ENCODE measurements around the gene CFAP77. TPM values are rescaled to one million over a fixed set of nuclear protein-coding genes. Genes with fewer than 3 reads are reported as not detected.

The CFAP77 gene
- total RNA-seq, 1 donor from 2014 or later = not detected

- intact Hi-C loops (cut with DNase I) = no loop called here
- Histone ChIP-seq H3K9me3 (no peaks in the 10 kb centered on the region), H3K36me3 (peaks cover 0 to 55% of the 10 kb centered on the region in 2 donors)
Measured at GRCh38 chr9:132401824-132402223, 8.2 kb upstream of the CFAP77 start.

GRCh38 chr9:132404228-132404881 lies 5.7 kb upstream of the CFAP77 start:
- TF ChIP-seq CTCF (IDR thresholded peaks at IDR 0.05) (no peak), POLR2AphosphoS5 (IDR thresholded peaks at IDR 0.05; ENCODE audit: insufficient read depth in 1 of 2, low read depth in 1 of 2) (no peak), POLR2A (IDR thresholded peaks at IDR 0.05) (no peak)
- intact Hi-C loops (cut with DNase I) = no loop called here

More at GRCh38 chr9:132401824-132402223, 8.2 kb upstream of the CFAP77 start:
- TF ChIP-seq POLR2AphosphoS5 (IDR thresholded peaks at IDR 0.05; ENCODE audit: insufficient read depth in 1 of 2, low read depth in 1 of 2) (no peak), POLR2A (IDR thresholded peaks at IDR 0.05) (no peak), CTCF (IDR thresholded peaks at IDR 0.05) (no peak)
- Histone ChIP-seq H3K4me1 (peaks cover 25% of the 10 kb centered on the region), H3K27ac (no peak overlapping the region), H3K4me3 (no peak overlapping the region), H3K27me3 (no peaks in the 10 kb centered on the region)
- DNase-seq (ENCODE audit: extremely low spot score in 2 of 2) = no peak

GRCh38 chr9:132406554-132407122 lies 3.4 kb upstream of the CFAP77 start, which contains the start of gene TTF1:
Gene TTF1, minus strand, starts transcription at chr9:132406840. Its CDS starts 4,019 bp downstream, at chr9:132402821.
- intact Hi-C loops (cut with DNase I) = no loop called here
- Histone ChIP-seq H3K9me3 (no peaks in the 10 kb centered on the region), H3K36me3 (peaks cover 0 to 13% of the 10 kb centered on the region in 2 donors), H3K27me3 (no peaks in the 10 kb centered on the region), H3K4me1 (peaks cover 53% of the 10 kb centered on the region), H3K27ac (peak within 1 kb of the TSS; percentile 40), H3K4me3 (peak within 1 kb of the TSS; percentile 64 to 87)
- no peak for TF ChIP-seq POLR2A (IDR thresholded peaks at IDR 0.05)
- peak; percentile 69 to 90 for TF ChIP-seq POLR2AphosphoS5 (IDR thresholded peaks at IDR 0.05; ENCODE audit: insufficient read depth in 1 of 2, low read depth in 1 of 2)
- TF ChIP-seq CTCF (IDR thresholded peaks at IDR 0.05) = no peak
- no peak for DNase-seq (ENCODE audit: extremely low spot score in 2 of 2)

More at GRCh38 chr9:132404228-132404881, 5.7 kb upstream of the CFAP77 start:
- Histone ChIP-seq H3K27ac (no peak overlapping the region), H3K27me3 (no peaks in the 10 kb centered on the region), H3K36me3 (peaks cover 0 to 34% of the 10 kb centered on the region in 2 donors), H3K4me1 (peaks cover 31% of the 10 kb centered on the region), H3K9me3 (no peaks in the 10 kb centered on the region), H3K4me3 (no peak overlapping the region)
- DNase-seq (ENCODE audit: extremely low spot score in 2 of 2) = no peak

- TF ChIP-seq POLR2AphosphoS5 (IDR thresholded peaks at IDR 0.05; ENCODE audit: insufficient read depth in 1 of 2, low read depth in 1 of 2) (no peak), POLR2A (IDR thresholded peaks at IDR 0.05) (no peak), CTCF (IDR thresholded peaks at IDR 0.05) (no peak)
- no peak for DNase-seq (ENCODE audit: extremely low spot score in 2 of 2)
- intact Hi-C loops (cut with DNase I) = no loop called here
- Histone ChIP-seq H3K27me3 (peaks cover 3% of the 10 kb centered on the region), H3K9me3 (no peaks in the 10 kb centered on the region), H3K4me1 (peaks cover 53% of the 10 kb centered on the region), H3K27ac (no peak overlapping the region), H3K36me3 (peaks cover 0 to 8% of the 10 kb centered on the region in 2 donors), H3K4me3 (peak overlapping the region; percentile 64 to 87)
Measured at GRCh38 chr9:132407196-132407595, 2.8 kb upstream of the CFAP77 start.

- Histone ChIP-seq H3K36me3 (no peaks in the 10 kb centered on the region), H3K4me1 (peaks cover 53% of the 10 kb centered on the region), H3K27me3 (peaks cover 3% of the 10 kb centered on the region), H3K9me3 (no peaks in the 10 kb centered on the region), H3K4me3 (no peak overlapping the region), H3K27ac (no peak overlapping the region)
- intact Hi-C loops (cut with DNase I) = no loop called here
- TF ChIP-seq POLR2AphosphoS5 (IDR thresholded peaks at IDR 0.05; ENCODE audit: insufficient read depth in 1 of 2, low read depth in 1 of 2) (no peak), CTCF (IDR thresholded peaks at IDR 0.05) (no peak), POLR2A (IDR thresholded peaks at IDR 0.05) (no peak)
- DNase-seq (ENCODE audit: extremely low spot score in 2 of 2) = no peak
Measured at GRCh38 chr9:132408521-132408920, 1.5 kb upstream of the CFAP77 start.
